NCI-H69 (cell line): ENCODE data around the gene MEGF6.
A peak's percentile ranks its signal among the peaks of the same experiment; 100 is the strongest.

ENCODE experiments used
- DNase-seq: peaks from one replicate; lab custom pipeline; 2025; lab: John Stamatoyannopoulos, UW

The MEGF6 gene

DNA sequence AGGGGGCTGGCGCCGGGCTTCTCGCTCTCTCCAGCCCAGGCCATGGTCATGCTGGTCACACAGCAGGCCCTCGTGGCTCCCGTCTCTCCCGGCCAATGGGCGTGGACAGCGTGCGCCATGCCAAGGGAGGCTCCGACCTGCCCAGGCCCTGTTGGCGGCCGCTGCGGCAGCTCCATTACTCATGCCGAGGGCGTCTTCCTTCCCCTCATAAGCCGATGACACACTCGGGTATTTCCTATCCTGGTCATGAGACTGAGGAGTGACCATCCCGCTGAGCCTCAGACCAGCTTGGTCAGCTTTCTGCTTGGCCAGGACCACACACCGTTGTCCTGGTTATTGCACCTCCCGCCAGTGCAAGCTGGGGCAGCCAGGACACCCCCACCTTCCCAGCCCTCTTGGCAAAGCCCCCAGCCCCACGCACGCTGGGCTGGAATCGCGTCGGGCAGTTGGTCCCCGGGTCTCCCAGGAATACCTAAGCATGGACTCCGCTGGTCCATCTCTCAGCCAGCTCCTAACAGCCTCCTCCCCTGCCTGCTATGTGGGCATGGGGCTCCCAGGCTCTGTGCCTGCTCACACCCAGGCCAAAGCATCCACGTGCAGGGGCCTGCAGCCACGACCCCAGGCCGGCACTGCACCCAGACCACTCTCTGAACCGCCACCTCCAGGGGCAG, 107.0 kb downstream of the MEGF6 start:
- DNase-seq: no peak

DNA sequence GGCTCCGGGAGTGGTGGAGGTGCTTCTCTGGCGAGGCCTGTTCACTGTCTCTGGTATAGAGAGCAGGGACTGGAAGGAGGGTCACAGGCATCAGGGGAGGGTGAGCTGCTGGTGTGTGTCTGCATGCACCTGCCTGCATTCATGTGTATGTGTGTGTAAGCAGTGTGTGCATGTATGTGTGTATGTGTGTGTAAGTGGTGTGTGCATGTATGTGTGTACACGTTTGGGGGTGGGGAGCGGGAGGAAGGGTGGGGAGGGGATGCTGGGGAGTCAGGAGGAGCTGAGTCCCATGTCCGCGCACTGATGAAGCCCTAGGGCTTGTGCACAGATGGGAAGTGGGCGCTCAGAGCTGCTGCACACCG, 107.8 kb downstream of the MEGF6 start:
- DNase-seq: no peak

DNA sequence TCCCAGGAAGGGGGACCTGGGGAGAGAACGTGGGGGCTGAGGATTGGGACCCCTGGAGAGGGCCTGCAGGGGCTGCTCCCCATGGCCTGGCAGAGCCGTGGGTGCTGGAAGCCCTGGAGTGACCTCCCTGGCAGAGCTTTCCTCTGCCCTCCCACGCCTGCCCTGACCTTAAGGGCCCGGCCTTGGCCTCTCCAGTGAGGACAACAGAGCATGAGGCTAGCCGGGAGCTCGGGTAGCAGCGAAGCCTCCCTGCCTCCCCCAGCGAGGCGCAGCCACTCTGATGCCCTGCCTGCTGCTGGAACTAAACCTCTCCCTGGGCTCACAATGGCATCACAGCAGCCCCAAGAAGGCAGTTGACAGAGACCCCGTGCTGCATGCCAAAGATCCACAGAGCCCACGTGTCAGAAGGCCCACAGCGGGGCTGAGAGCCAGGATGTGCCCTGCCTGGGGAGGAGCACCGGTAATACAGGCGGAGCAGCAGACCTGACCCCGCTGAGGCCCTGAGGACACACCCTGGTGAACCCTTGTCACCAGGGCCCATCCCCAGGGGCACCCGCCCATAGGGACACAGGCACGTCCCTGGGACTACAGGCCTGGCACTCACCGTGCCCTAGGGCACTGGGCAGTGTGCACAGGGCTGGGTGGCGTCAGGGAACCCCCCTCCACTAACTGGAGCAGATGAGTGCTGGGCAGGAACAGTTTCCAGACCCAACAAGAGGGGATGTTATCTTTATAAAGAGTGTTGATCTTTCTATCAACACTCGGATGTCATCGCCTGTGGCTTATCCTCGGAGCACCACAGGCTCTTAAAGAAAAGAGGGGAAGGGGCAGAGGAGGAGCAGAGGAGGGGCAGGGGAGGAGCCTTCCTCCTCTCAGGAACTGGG, 108.4 kb downstream of the MEGF6 start:
- DNase-seq: no peak

DNA sequence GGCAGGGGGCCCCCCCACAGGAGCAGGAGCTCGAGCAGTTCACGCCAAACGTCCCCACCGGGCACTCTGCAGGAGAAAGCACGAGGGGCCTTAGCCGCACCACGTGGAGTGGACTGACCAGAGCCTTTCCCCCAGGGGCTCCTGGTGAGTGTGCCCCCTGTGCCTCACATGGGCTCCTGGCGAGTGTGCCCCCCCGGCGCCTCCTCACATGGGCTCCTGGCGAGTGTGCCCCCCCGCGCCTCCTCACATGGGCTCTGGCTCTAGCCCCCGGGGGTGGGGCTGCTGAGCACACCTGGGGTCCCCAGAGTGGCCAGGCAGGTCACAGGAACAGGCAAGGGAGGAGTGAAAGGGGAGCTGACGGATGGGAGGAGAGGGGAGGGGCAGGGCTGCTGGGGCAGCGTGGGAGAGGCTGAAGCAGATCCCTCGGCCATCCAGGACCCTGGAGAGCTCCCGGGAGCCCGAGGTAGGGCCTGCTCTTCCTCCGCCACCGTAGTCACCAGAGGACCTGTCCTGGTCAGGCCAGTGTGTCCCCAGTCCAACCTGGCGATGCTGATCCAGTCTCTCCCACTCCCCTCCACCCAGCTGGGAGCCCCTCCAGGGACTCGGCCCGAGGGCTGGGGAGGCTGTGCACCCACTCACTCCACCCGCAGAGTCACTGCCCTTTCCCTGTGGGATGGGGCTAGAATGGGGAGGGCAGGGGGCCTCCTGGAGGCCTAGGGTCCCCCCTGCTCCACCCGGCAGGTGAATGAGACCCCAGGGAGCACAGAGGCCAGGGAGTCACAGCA, 109.3 kb downstream of the MEGF6 start:
- peak; percentile 21 for DNase-seq

DNA sequence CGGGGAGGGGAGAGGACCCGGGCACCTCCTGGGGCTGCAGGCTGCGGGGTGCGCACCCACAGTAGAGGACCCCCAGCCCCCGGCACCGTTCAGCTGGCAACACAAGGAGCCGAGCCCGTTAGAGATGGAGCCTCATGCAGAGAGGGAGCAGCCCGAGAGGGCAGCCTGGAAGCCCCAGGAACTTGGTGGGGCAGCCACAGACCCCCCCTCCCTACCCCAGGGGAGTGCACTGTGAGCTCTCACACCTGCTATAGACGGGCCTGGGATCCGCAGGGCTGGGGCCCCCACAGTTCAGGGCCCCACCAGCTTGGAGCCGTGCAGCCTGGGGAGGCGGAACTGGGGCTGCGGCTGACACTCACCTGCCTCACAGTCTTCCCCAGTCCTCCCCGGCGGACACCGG, 109.9 kb downstream of the MEGF6 start:
- DNase-seq: no peak

DNA sequence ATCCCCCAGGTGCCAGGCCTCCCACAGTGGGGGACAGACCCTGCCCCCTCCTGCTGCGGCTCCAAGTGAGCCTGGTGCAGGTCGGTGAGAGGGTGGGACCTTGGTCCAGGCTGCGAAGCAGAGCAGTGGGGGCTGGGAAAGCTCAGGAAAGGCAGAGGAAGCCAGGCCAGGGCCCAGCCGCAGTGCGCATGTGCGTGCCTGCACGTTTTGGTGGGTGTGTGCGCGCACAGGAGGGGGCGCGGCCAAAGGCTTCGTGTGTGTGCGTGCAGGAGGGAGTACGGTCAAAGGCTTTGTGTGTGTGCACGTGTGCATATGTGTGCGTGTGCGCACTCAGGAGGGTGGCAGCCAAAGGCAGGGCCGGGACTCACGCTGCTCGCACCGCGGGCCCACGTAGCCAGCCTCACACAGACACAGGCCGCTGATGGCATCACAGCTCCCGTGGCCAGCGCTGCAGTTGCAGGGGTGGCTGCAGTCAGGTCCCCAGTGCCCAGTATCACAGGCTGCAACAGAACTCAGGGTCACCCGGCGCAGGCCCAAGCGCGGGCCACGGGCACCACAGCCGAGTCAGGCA, 111.0 kb downstream of the MEGF6 start:
- no peak for DNase-seq

DNA sequence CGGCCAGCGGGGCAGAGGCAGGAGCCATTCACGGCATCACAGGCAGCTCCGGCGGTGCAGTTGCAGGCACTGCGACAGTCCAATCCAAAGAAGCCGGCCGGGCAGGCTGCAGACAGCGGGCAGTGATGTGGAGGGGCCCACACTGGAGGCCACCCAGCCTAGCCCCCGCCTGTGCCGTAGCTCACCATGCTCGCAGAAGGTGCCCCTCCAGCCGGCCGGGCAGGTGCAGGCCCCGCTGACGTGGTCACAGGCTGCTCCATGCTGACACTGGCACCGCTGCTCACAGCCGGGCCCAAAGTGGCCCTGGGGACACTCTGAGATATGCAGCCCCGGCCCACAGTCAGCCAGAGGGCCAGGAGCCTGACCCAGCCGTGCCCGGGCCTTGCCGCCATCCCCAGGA, 111.7 kb downstream of the MEGF6 start:
- DNase-seq: no peak

DNA sequence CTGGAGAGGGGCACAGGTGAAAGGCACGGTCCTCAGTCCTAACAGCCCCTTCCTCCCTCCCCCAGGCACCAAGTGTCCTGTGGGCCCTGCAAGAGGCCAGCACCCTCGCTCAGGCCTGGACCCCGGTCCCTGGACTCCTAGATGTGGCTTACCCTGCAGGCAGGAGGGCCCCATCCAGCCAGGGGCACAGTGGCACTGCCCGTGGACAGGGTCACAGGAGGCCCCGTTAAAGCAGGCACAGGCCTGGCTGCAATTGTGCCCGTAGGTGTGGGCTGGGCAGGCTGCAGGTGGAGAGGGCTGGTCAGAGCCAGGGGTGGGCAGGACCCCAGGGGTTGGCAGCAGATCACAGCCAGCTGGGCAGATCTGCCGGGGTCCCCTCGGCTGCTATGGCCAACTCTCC, 112.3 kb downstream of the MEGF6 start:
- DNase-seq: no peak

DNA sequence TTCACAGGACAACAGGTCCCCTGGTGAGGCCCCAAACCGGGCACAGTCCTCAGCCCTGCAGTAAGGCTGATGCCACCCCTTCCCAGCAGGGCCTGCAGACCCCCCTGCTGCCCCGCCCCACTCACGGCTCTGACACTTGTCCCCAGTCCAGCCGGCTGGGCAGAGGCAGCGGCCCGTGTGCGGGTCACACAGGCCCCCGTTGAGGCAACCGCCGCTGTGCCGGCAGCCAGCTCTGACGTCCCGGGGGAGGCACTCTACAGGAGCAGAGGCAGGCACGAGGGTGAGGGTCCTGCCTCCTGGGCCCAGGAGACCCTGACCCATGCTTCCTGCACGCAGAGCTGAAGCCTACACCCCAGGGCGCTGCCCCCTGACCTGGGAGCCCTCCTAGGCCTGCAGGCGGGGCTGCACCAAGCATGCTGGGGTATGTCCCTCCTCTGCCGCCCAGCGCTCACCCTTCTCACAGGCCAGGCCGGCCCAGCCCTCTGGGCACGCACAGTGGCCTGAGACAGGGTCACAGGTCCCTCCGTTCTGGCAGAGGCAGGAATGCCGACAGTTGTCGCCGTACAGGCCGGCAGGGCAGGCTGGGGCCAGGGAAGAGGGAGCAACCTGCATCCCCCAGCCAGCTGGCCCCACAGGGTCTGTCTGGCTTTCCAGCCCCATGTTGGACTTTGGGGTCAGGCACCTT, 112.9 kb downstream of the MEGF6 start:
- no peak for DNase-seq

DNA sequence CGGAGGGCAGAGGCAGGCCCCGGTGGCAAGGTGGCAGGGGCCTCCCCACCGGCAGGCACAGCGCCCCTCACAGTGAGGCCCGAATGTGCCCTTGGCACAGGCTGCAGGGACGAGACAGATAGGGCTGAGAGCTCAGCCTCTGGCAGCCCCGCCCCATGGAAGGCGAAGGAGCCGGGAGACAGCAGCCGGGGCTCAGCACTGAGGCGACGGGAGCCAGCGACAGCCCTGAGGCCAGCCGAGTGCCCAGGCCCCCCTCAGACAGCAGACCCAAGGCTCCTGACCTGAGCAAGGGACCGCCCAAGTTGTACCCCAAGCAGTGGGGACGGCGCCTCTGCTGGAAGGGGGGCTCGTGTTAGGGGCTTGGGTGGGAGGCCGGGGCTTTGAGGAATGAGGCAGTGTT, 113.8 kb downstream of the MEGF6 start:
- no peak for DNase-seq

DNA sequence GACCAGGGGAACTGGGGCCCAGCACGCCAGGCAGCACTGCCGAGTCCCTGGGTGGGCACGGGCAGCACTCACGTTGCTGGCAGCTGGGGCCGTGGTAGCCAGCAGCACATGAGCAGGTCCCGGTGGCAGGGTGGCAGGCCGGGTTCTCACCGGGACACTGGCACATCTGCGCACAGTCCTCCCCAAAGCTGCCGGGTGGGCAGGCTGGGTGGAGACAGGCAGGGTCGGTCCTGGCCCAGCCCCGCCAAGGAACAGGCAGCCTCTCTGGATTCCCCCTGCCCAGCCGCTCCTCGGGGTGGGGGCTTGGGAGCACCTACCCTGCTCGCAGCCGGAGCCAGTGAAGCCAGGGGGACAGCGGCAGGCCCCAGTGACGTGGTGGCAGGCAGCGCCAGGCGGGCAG, 114.4 kb downstream of the MEGF6 start:
- DNase-seq: no peak

DNA sequence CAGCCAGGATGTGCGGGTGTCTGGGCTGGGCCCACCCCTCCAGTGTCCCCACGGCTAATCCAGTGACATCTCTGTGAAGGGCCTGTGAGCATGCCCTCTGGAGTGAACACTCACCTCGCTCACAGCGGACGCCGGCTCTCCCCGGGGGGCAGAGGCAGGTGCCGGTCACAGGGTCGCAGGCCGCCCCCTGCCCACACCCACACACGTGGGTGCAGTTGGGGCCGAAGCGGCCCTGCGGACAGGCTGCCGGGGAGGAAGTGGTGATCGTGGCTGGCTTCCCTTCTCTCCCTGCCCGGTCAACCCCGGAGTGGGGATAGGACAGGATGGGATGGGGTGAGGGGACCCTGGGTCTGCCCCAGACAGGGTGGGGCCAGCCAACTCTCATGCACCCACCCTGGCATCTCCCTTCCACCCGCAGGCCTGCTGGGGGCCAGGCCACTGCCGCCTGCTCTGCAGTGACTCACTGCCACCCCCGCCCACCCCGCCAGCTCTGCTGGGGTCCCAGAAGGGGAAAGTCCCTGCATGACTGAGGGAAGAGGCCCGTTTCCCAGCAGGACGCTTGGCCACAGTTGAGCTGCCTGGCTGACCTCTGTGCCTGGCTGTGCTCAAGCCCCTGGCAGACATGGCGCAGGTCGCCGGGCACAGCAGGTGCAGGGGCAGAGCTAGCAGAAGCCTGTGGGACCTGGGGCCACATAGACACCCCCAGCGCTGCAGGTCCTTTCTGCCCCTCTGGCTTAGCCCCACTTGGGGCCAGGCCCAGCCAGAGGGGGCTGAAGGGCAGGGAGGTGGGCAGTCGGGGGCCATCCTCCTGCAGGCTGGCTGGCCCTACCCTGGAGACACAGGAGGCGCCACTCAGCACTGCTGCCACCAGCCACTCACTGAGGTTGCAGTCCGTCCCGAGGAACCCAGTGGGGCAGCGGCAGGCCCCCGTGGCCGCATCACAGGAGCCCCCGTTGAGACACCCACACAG, 115.2 kb downstream of the MEGF6 start:
- DNase-seq: no peak

DNA sequence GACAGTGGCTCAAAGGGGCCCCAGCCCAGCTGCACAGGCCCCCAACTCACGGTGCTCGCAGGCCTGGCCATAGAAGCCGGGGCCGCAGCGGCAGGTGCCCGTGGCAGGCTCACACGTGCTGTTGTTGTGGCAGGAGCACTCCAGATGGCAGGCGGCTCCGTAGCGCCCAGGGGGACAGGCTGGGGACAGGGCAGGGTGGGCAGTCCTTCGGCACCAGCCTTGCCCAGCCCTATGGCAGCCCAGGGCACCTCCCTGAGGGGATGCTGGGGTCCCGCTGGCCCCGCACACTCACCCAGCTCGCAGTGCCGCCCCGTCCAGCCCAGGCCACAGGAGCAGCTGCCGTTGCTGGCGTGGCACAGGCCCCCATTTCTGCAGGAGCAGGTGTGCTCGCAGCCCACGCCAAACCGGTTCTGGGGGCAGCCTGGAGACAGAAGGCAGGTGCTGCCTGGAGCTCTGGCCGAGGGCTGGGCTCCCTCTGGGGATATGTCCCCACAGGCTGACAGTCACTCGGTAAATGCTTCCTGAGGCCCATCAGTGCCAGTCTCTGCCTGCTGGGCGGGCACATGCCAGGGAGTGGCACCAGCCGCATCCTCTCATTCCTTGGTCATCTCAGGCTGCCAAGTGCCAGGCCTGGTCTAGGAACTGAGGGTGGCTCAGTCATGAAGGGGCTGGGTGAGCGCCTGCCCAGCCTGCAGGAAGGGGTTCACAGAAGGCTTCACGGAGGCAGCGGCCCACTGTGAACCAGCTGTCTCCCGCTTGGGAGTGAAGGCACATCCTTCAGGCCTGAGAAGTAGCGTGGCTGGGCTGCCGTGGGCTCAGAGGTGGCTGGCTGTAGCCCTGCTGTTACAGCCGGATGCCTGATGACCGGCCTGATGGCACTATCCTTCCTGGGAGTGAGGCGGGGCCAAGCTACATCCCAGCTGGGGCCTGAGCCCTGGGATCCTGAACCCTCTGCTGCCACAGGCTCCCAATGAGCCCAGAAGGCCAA, 116.7 kb downstream of the MEGF6 start:
- DNase-seq: peak; percentile 5

DNA sequence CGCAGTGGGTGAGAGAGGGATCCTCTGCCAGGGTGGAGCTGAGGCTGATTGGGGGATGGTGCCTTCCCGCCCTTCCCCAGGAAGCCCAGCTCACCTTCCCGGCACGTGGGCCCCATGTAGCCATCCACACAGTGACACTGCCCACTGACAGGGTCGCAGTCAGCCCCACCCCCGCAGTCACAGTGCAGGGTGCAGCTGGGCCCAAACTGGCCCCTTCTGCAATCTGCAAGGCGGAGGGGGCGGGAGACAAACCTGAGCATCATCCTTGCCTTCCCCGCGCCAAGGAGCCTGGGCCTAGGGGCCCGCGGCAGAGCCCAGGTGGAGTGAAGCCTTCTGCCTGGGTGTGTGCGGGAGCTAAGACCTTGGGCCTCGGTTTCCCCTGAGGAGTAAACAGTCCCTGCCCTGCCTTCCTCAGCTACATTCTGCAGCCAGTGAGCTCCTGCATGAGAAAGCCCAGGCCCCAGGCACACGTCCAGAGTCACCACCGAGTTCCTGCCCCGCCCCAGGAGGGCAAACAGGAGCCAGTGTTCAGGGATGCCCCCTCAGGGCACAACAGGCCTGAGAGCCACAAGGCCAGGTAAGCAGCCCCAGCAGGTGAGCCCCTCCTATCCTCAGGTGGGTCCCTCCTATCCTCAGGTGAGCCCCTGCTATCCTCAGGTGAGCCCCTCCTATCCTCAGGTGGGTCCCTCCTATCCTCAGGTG, 118.6 kb downstream of the MEGF6 start:
- peak; percentile 11 for DNase-seq

DNA sequence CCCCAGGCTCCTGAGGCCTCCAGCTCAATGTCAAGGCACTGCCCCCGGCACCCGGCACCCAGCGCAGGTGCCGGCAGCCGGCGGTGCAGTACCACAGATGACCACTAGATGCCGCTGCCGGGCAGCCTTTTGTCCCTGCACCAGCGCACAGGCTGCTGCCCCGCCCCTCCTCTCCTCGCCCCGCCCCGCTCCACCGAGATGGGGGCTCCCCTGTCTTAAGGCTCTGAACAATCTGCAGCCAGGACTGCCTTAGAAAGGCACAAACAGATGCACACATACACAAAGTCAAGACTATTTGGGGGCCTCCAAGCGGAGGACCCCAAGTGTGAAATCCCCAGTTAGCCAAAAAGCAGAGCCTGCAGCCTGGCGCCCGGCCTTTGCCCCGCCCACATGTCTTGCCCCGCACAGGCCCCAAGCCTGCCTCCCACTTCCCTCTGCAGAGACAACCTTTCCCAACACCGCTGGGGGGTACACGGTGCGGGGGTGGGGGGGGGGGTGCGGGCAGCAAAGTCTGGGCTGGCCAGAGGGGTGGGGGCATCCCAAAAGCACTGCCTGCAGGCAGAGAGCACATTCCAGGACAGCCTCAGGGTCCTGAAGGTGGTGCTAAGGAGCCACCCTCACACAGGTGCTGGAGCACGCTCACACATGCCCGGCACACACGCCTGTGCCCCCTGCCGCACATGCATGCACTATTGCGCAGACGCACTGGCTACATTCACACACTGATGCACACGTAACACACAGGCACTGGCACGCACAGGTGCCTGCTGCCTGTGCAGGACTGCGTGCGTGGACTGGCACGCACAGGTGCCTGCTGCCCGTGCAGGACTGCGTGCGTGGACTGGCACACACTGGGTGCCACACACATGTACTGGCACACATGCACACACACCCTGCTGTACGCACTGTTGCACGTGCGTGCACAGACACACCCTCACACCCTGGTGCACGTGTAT, 119.7 kb downstream of the MEGF6 start:
- DNase-seq: peak; percentile 52

DNA sequence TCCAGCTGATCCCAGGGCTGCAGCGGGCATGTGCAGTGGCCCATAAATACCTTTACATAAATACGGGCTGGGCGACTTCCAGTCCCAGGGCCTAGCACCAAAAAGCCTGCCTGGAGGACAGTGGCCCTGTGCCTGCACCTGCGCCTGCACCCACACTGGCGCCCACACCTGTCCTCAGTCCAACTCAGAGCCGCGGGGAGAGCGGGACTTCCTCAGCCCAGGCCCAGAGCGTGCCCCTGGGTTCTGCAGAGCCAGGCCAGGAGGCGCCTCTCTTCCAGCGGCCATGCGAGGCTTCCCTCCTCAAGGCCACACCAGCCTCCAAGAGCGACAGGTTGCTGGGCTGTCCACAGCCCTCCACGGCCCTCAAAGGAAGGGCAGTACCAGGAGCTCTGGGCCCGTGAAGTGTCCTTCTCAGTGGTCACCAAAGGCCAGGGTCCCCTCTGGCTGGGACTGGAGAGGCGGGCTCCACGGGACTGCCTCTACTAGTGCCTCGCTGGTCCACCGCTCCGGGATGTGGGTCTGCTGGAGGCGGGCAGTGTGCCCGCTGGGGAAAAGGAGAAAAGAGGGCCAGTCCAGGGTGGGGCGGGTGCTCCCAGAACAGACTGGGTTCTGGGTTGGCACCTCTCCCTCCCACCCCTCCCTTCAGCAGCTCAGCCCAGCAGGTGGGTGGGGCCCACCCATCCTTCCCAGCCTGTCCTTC, 121.1 kb downstream of the MEGF6 start:
- no peak for DNase-seq

DNA sequence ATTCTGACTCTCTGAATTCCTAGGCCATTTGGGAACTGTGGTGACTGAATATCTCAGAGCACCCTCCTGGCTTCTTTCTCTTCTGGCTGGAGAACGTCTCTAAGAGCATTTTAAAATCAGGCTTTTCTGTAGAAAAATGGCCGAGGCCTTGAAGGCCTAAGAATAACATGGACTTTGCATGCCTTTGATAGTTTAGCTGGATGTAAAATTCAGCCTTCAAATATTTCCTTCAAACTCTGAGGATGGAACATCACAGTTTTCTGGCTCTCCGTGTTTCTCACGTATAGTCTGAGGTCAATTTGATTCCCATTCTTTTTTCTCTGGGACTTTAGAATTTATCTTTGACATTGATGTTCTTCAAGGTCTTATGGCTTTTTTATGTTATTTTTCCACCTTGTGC, 122.9 kb downstream of the MEGF6 start:
- DNase-seq: no peak
